Caco-2 (cell line): ENCODE measurements around the gene ZFPL1. TPM values are rescaled to one million over a fixed set of nuclear protein-coding genes. Genes with fewer than 3 reads are reported as not detected.

Experiments used
- BruUV-seq: library from RNA; stranded (reverse); fragments of 400-500 nt; replicated peaks from 2 replicates; lab custom pipeline; 2021; lab: Mats Ljungman, UMichigan
- CTCF ChIA-PET: fragments of 300-600 bp; sonication (Branson Sonifier 250); formaldehyde crosslinking; loops from one replicate; lab custom pipeline; 2022; ENCODE audit warnings: antibody characterized with exemption; lab: Charles Lee
- POLR2A ChIA-PET: fragments of 300-600 bp; sonication (Branson Sonifier 250); formaldehyde crosslinking; loops from one replicate; lab custom pipeline; 2022; ENCODE audit warnings: antibody characterized with exemption; lab: Charles Lee
- DNase-seq, 2 experiments: peaks; one replicate each; pipeline versions ENCODE4 v3.0.0 to v3.0.0-alpha.2; 2020 to 2022
- H3K27me3 ChIP-seq: replicated peaks from 2 replicates; pipeline ENCODE4 v1.6.0; 2011; ENCODE audit warnings: low read length; ENCODE audit not compliant: control insufficient read depth, insufficient read depth
- H3K36me3 ChIP-seq: 2 replicates; pipeline ENCODE4 v1.5.1; 2011; ENCODE audit warnings: low read length; ENCODE audit not compliant: control insufficient read depth, insufficient read depth
- H3K4me1 ChIP-seq: fragments of 250-450 bp; sonication (Bioruptor Pico); 2 replicates; pipeline ENCODE4 v1.5.1; 2020; ENCODE audit warnings: mild to moderate bottlenecking
- H3K4me3 ChIP-seq: 2 replicates; pipeline ENCODE4 v1.5.1; 2011; ENCODE audit warnings: low read depth, mild to moderate bottlenecking, control low read depth, low read length
- H3K9me3 ChIP-seq: fragments of 250-450 bp; sonication (Bioruptor Pico); 2 replicates; pipeline ENCODE4 v1.5.1; 2020; ENCODE audit warnings: mild to moderate bottlenecking, moderate library complexity
- H3K27ac Mint-ChIP-seq: one replicate; pipeline ENCODE4 v1.8.0; 2022; ENCODE audit warnings: mixed read lengths; ENCODE audit not compliant: unreplicated experiment
- H3K27me3 Mint-ChIP-seq: one replicate; pipeline ENCODE4 v1.8.0; 2022; ENCODE audit warnings: mixed read lengths; ENCODE audit not compliant: insufficient read depth, unreplicated experiment
- H3K36me3 Mint-ChIP-seq: one replicate; pipeline ENCODE4 v1.8.0; 2022; ENCODE audit warnings: mild to moderate bottlenecking, mixed read lengths; ENCODE audit not compliant: insufficient read depth, unreplicated experiment
- H3K4me1 Mint-ChIP-seq: one replicate; pipeline ENCODE4 v1.8.0; 2022; ENCODE audit warnings: low read depth, mixed read lengths; ENCODE audit not compliant: unreplicated experiment
- H3K4me3 Mint-ChIP-seq: one replicate; pipeline ENCODE4 v1.8.0; 2022; ENCODE audit warnings: mild to moderate bottlenecking, moderate library complexity, mixed read lengths; ENCODE audit not compliant: unreplicated experiment
- H3K9me3 Mint-ChIP-seq: one replicate; pipeline ENCODE4 v1.8.0; 2022; ENCODE audit warnings: mixed read lengths; ENCODE audit not compliant: unreplicated experiment
- intact Hi-C: fragments of 100-400 bp; cut with micrococcal nuclease; formaldehyde crosslinking; loops from one replicate; pipeline ENCODE4 v1.10.0; 2022; ENCODE audit not compliant: unreplicated experiment
- total RNA-seq: library from RNA; stranded (reverse); gene quantifications from 2 replicates; pipeline ENCODE4 v1.2.3, GENCODE V29; 2022
- TF ChIP-seq, protein P1 (sequence below), 2 experiments: fragments of 200-600 bp in 1 of 2; IDR thresholded peaks; 1 replicate in 1 of 2; 2 replicates in 1 of 2; pipeline versions ENCODE4 v1.5.1 to v1.8.0; 2011 to 2022; ENCODE audit warnings: antibody characterized with exemption in 1 of 2, control low read depth in 1 of 2, inconsistent platforms in 1 of 2, low read depth in 1 of 2, low read length in 1 of 2, mild to moderate bottlenecking in 1 of 2, moderate library complexity in 1 of 2; ENCODE audit not compliant: insufficient read depth in 1 of 2, severe bottlenecking in 1 of 2, unreplicated experiment in 1 of 2

ZFPL1 gene
- total RNA-seq, 1 experiment from 2014 or later, result 46.0 TPM

DNA sequence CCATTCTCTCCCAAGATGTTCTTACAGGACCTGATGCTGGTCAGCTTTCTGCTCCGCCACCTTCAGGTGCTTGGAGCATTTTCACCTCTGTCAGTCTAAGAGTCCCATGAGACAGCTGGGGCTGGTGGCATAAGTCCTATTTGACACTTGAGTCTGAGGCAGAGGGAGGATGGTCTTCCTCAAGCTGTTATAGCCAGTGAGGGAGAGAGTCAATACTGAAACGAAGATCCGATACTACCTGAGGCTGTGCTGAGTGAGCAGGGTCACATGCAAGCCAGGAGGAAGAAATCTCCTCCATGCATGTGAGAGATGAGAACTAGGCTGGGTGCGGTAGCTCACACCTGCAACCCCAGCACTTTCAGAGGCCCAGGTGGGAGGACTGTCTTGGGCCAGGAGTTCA is 5.6 kb downstream of the ZFPL1 start:
- intact Hi-C loops, result no loop called here

GRCh38 chr11:65090628-65091027 is 6.6 kb downstream of the ZFPL1 start:
- Histone ChIP-seq H3K4me1 (peaks cover 1% of the 10 kb centered on the region), H3K9me3 (no peaks in the 10 kb centered on the region), H3K4me3 (no peak overlapping the region), H3K36me3 (peaks cover 2% of the 10 kb centered on the region; the same call in 1 of the 2 replicates), H3K27me3 (no peaks in the 10 kb centered on the region)
- peaks cover 13% of the 10 kb centered on the region for H3K36me3 Mint-ChIP-seq
- intact Hi-C loops, result no loop called here
- POLR2A ChIA-PET, result interaction anchor here (0.5 to 0.6 kb wide), 2 partner anchors 21 to 266 kb away, joined by 3 read pairs; no protein-coding TSS in a partner anchor
- no TSS peak for BruUV-seq
- H3K4me1 Mint-ChIP-seq, result peaks cover 4% of the 10 kb centered on the region
- TF ChIP-seq, protein P1, sequence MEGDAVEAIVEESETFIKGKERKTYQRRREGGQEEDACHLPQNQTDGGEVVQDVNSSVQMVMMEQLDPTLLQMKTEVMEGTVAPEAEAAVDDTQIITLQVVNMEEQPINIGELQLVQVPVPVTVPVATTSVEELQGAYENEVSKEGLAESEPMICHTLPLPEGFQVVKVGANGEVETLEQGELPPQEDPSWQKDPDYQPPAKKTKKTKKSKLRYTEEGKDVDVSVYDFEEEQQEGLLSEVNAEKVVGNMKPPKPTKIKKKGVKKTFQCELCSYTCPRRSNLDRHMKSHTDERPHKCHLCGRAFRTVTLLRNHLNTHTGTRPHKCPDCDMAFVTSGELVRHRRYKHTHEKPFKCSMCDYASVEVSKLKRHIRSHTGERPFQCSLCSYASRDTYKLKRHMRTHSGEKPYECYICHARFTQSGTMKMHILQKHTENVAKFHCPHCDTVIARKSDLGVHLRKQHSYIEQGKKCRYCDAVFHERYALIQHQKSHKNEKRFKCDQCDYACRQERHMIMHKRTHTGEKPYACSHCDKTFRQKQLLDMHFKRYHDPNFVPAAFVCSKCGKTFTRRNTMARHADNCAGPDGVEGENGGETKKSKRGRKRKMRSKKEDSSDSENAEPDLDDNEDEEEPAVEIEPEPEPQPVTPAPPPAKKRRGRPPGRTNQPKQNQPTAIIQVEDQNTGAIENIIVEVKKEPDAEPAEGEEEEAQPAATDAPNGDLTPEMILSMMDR (IDR thresholded peaks at IDR 0.05; ENCODE audit: insufficient read depth in 1 of 2, low read depth in 1 of 2, low read length in 1 of 2, severe bottlenecking in 1 of 2, unreplicated experiment in 1 of 2), result no peak
- CTCF ChIA-PET, result interaction anchor here (0.7 to 1.4 kb wide), 2 partner anchors 11 to 27 kb away, joined by 3 to 4 read pairs; partner anchors contain the start of gene ZNHIT2
- H3K9me3 Mint-ChIP-seq, result no peaks in the 10 kb centered on the region
- H3K4me3 Mint-ChIP-seq, result no peak overlapping the region
- H3K27me3 Mint-ChIP-seq, result no peaks in the 10 kb centered on the region
- H3K27ac Mint-ChIP-seq, result no peak overlapping the region
- DNase-seq, result no peak

More for the DNA sequence above, 5.6 kb downstream of the ZFPL1 start:
- peaks cover 2% of the 10 kb centered on the region; the same call in 1 of the 2 replicates for H3K36me3 ChIP-seq
- no peaks in the 10 kb centered on the region for H3K9me3 Mint-ChIP-seq
- H3K4me3 Mint-ChIP-seq, result no peak overlapping the region
- H3K27me3 ChIP-seq, result no peaks in the 10 kb centered on the region
- no peak overlapping the region for H3K27ac Mint-ChIP-seq
- no TSS peak for BruUV-seq
- peaks cover 10% of the 10 kb centered on the region; the same call in 1 of the 2 replicates for H3K4me1 ChIP-seq
- no peaks in the 10 kb centered on the region for H3K27me3 Mint-ChIP-seq
- TF ChIP-seq, protein P1 (IDR thresholded peaks at IDR 0.05; ENCODE audit: insufficient read depth in 1 of 2, low read depth in 1 of 2, low read length in 1 of 2, severe bottlenecking in 1 of 2, unreplicated experiment in 1 of 2), result no peak
- ChIA-PET CTCF (interaction anchor here (0.5 kb wide), 1 partner anchor 25 kb away, joined by 5 read pairs; no protein-coding TSS in a partner anchor), POLR2A (no interaction called here)
- peaks cover 7% of the 10 kb centered on the region for H3K4me1 Mint-ChIP-seq
- H3K9me3 ChIP-seq, result no peaks in the 10 kb centered on the region
- H3K4me3 ChIP-seq, result no peak overlapping the region
- DNase-seq, result no peak
- H3K36me3 Mint-ChIP-seq, result peaks cover 16% of the 10 kb centered on the region

DNA sequence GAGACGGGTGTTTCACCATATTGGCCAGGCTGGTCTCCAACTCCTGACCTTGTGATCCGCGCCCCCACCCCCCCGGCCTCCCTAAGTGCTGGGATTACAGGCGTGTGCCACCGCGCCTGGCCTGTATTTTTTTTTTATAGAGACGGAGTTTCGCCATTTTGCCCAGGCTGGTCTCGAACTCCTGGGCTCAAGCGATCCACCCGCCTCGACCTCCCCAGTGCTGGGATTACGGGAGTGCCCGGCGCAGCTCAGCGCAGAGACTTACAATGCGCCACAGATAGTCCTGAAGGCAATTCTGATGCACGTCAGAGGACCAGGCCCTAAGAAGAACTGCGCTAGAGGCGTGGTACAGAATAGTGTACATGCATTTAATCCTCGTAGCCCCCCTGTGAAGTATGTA is 11.4 kb downstream of the ZFPL1 start:
- H3K27ac Mint-ChIP-seq, result peak overlapping the region; percentile 90
- Histone ChIP-seq H3K36me3 (0 out of 2 replicates have a peak, but pooled peaks cover 2% of the 10 kb centered on the region), H3K4me1 (peaks cover 10% of the 10 kb centered on the region), H3K27me3 (no peaks in the 10 kb centered on the region), H3K9me3 (no peaks in the 10 kb centered on the region), H3K4me3 (no peak overlapping the region)
- no peak for DNase-seq
- H3K27me3 Mint-ChIP-seq, result no peaks in the 10 kb centered on the region
- no peaks in the 10 kb centered on the region for H3K9me3 Mint-ChIP-seq
- intact Hi-C loops, result no loop called here
- TF ChIP-seq, protein P1 (IDR thresholded peaks at IDR 0.05; ENCODE audit: insufficient read depth in 1 of 2, low read depth in 1 of 2, low read length in 1 of 2, severe bottlenecking in 1 of 2, unreplicated experiment in 1 of 2), result no peak
- CTCF ChIA-PET, result interaction anchor here (1.7 to 2.6 kb wide), 2 partner anchors 15 to 17 kb away, joined by 9 to 10 read pairs; partner anchors contain the start of gene TM7SF2
- POLR2A ChIA-PET, result interaction anchor here (0.9 kb wide), 1 partner anchor 16 kb away, joined by 5 read pairs; the partner anchor contains the start of gene TM7SF2
- H3K4me1 Mint-ChIP-seq, result peaks cover 12% of the 10 kb centered on the region
- H3K4me3 Mint-ChIP-seq, result peak overlapping the region; percentile 86
- H3K36me3 Mint-ChIP-seq, result peaks cover 14% of the 10 kb centered on the region
- no TSS peak for BruUV-seq
